GM19351 (cell line): ENCODE measurements around the gene PRSS37.

Experiments used
- ATAC-seq: cut with Tn5 transposase; IDR thresholded peaks from one replicate; pipeline ENCODE4 v1.9.1; 2021; ENCODE audit warnings: mild to moderate bottlenecking, moderate library complexity; ENCODE audit not compliant: unreplicated experiment

PRSS37 gene

DNA sequence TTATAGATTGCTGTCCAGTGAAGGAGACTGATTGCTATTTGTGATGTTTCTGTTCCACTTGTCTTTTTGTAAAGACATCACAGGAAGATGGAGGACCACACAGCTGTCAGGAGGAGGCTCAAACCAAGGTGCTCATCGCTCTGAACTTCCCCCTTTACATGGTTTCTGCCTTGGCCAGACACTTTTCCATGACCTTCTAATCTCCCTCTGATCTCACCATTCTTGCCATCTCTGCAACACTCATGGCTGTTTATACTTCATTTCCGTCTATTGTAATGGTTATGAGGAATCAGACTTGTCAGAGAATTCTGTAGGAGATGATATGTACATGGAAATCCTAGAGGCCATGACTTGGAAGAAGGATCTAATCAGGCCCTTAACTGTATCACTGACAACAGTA lies 53.0 kb downstream of the PRSS37 start:
- no peak for ATAC-seq
